Neuronal stem cell (in vitro differentiated cells): ENCODE measurements around the gene PATJ.

Experiments
- DNase-seq: peaks from one replicate; pipeline ENCODE4 v3.0.0-alpha.2; 2013; ENCODE audit warnings: low spot score
- H2AFZ ChIP-seq: one replicate; pipeline ENCODE4 v1.6.1; 2013; ENCODE audit warnings: mild to moderate bottlenecking, low read length, inconsistent platforms
- H2AK5ac ChIP-seq: 2 replicates; pipeline ENCODE4 v1.6.1; 2013; ENCODE audit warnings: low read depth, mild to moderate bottlenecking, inconsistent platforms, low read length, moderate library complexity, mixed read lengths
- H2BK120ac ChIP-seq: 2 replicates; pipeline ENCODE4 v1.6.1; 2013; ENCODE audit warnings: low read depth, mild to moderate bottlenecking, inconsistent platforms, low read length, moderate library complexity, mixed read lengths
- H2BK12ac ChIP-seq: one replicate; pipeline ENCODE4 v1.6.1; 2013; ENCODE audit warnings: low read length, inconsistent platforms
- H2BK15ac ChIP-seq: 2 replicates; pipeline ENCODE4 v1.6.1; 2013; ENCODE audit warnings: mild to moderate bottlenecking, low read length, inconsistent platforms, mixed read lengths
- H2BK5ac ChIP-seq: one replicate; pipeline ENCODE4 v1.6.1; 2013; ENCODE audit warnings: inconsistent platforms, mild to moderate bottlenecking, low read length, moderate library complexity
- H3K14ac ChIP-seq: one replicate; pipeline ENCODE4 v1.6.1; 2013; ENCODE audit warnings: low read length, inconsistent platforms
- H3K18ac ChIP-seq: 2 replicates; pipeline ENCODE4 v1.6.1; 2013; ENCODE audit warnings: low read length, inconsistent platforms
- H3K23ac ChIP-seq: 2 replicates; pipeline ENCODE4 v1.6.1; 2013; ENCODE audit warnings: low read depth, mild to moderate bottlenecking, mixed read lengths, low read length, inconsistent platforms; ENCODE audit not compliant: poor library complexity
- H3K27ac ChIP-seq: replicated peaks from 3 replicates; pipeline ENCODE4 v1.5.1; 2013; ENCODE audit warnings: low read length, inconsistent platforms
- H3K27me3 ChIP-seq, 3 experiments: 2 replicates each; pipeline ENCODE4 v1.6.1; 2013; ENCODE audit warnings: low read length in 3 of 3, mild to moderate bottlenecking in 2 of 3, inconsistent platforms in 1 of 3, low read depth in 1 of 3, mixed read lengths in 1 of 3, moderate library complexity in 1 of 3; ENCODE audit not compliant: control insufficient read depth in 3 of 3, insufficient read depth in 3 of 3
- H3K36me3 ChIP-seq, 2 donors: replicated peaks in 1 of 2; 2 replicates each; pipeline ENCODE4 v1.6.1; 2013; ENCODE audit warnings: low read length in 2 of 2; ENCODE audit not compliant: control insufficient read depth in 2 of 2, insufficient read depth in 2 of 2
- H3K4ac ChIP-seq: 2 replicates; pipeline ENCODE4 v1.6.1; 2013; ENCODE audit warnings: inconsistent platforms, mild to moderate bottlenecking, low read length, moderate library complexity
- H3K4me1 ChIP-seq, 2 donors: 1 replicate in 1 of 2; 2 replicates in 1 of 2; pipeline ENCODE4 v1.6.1; 2013; ENCODE audit warnings: low read length in 2 of 2, low read depth in 1 of 2; ENCODE audit not compliant: control insufficient read depth in 2 of 2, insufficient read depth in 1 of 2
- H3K4me2 ChIP-seq: one replicate; pipeline ENCODE4 v1.6.1; 2013; ENCODE audit warnings: mild to moderate bottlenecking, low read length, inconsistent platforms; ENCODE audit not compliant: insufficient read depth, poor library complexity, severe bottlenecking
- H3K4me3 ChIP-seq, 2 donors: 2 replicates each; pipeline ENCODE4 v1.5.1; 2013; ENCODE audit warnings: low read length in 2 of 2, mild to moderate bottlenecking in 2 of 2, inconsistent platforms in 1 of 2, moderate library complexity in 1 of 2
- H3K79me1 ChIP-seq: one replicate; pipeline ENCODE4 v1.6.1; 2013; ENCODE audit warnings: low read depth, mild to moderate bottlenecking, inconsistent platforms, low read length, moderate library complexity
- H3K9ac ChIP-seq: one replicate; pipeline ENCODE4 v1.6.1; 2013; ENCODE audit warnings: mild to moderate bottlenecking, low read depth, low read length, inconsistent platforms; ENCODE audit not compliant: poor library complexity
- H3K9me3 ChIP-seq, 2 donors: replicated peaks in 1 of 2; 2 replicates each; pipeline versions ENCODE3 to v1.6.1; 2013; ENCODE audit warnings: low read length in 2 of 2, mild to moderate bottlenecking in 2 of 2, inconsistent platforms in 1 of 2, low read depth in 1 of 2, mixed read lengths in 1 of 2, moderate library complexity in 1 of 2; ENCODE audit not compliant: control insufficient read depth in 2 of 2, insufficient read depth in 1 of 2
- H4K8ac ChIP-seq: one replicate; pipeline ENCODE4 v1.6.1; 2013; ENCODE audit warnings: low read depth, mild to moderate bottlenecking, inconsistent platforms, low read length, moderate library complexity
- H4K91ac ChIP-seq: one replicate; pipeline ENCODE4 v1.6.1; 2013; ENCODE audit warnings: low read length, low read depth, mild to moderate bottlenecking, inconsistent platforms; ENCODE audit not compliant: poor library complexity
- WGBS, 2 donors: extraction: QIAGEN DNeasy Blood & Tissue Kit; methylation state at CpG; one replicate each; pipeline ENCODE4 v1.1.7; 2013; ENCODE audit warnings: missing lambda C conversion rate in 2 of 2, mixed read lengths in 1 of 2; ENCODE audit not compliant: insufficient read length in 2 of 2, insufficient replicate concordance in 1 of 2; ENCODE audit errors: extremely low coverage in 2 of 2; 5-methylcytosine and 5-hydroxymethylcytosine counted together

The PATJ gene

DNA sequence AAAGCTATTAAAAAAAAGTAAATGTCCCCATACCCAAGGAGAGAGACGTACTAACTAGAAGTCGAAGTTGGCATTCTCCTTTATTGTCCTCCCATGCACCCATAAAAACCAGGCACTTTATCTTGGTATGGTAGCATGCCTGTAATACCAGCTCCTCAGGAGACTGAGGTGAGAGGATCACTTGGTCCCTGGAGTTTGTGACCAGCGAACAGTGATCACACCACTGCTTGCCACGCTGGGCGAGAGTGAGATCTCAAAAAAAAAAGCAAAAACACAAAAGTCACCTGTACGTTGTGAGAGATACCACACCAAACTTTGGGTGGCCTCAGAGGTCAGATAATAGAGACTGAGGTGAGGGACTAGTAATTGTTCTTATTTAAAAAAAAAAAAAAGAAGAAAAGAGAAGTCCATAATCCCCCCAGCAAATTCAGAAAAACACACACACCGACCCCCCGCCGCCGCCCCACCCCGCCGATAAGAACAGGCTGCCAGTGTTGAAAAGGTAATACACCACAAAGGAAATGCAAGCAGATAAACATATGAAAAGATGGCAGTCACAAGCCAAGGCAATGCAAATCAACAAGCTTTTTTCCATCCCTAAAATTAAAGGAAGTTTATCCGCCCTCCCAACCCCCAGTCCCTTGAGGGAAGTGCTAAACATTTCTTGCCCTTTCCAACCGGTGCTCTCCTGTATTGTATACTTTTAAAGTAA is 455.9 kb downstream of the PATJ start:
- peaks cover 0 to 37% (median 9%) of the 10 kb centered on the region in 3 experiments for H3K27me3 ChIP-seq
- no peak overlapping the region for H3K9ac ChIP-seq
- peaks cover 0 to 7% of the 10 kb centered on the region in 2 donors for H3K36me3 ChIP-seq
- H3K4me2 ChIP-seq: peak overlapping the region; percentile 18
- no peak overlapping the region for H2AFZ ChIP-seq
- H2AK5ac ChIP-seq: no peak overlapping the region
- no peak overlapping the region for H2BK120ac ChIP-seq
- WGBS, 2 donors: no CpG with 5 or more reads among the region's 14 CpGs
- peaks cover 5% of the 10 kb centered on the region for H3K79me1 ChIP-seq
- H3K9me3 ChIP-seq: peaks cover 0 to 6% of the 10 kb centered on the region in 2 donors
- H4K8ac ChIP-seq: no peak overlapping the region
- H2BK15ac ChIP-seq: no peak overlapping the region
- H3K18ac ChIP-seq: no peak overlapping the region
- no peak overlapping the region for H2BK12ac ChIP-seq
- no peak overlapping the region for H2BK5ac ChIP-seq
- H4K91ac ChIP-seq: no peak overlapping the region
- no peak overlapping the region for H3K23ac ChIP-seq
- H3K4ac ChIP-seq: no peak overlapping the region
- DNase-seq: no peak
- no peak overlapping the region for H3K14ac ChIP-seq
- peaks cover 0 to 4% of the 10 kb centered on the region in 2 donors for H3K4me1 ChIP-seq
- H3K27ac ChIP-seq: no peak overlapping the region
- no peak overlapping the region for H3K4me3 ChIP-seq

DNA sequence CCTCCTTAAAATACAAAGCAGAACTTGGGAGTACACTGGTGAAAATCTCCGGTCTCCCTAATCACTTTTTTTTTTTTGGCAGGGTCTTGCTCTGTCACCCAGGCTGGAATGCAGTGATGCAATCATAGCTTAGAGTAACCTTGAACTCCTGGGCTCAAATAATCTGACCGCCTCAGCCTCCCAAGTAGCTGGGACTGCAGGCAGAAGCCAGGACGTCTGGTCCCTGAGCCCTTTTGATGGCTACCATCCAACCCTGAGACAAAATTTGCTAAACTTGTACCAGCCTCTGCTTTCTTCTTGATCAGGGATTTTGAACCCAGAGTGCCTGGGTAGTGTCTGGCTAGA is 456.5 kb downstream of the PATJ start:
- Histone ChIP-seq H3K4me3 (no peak overlapping the region), H3K27ac (no peak overlapping the region), H3K9ac (no peak overlapping the region), H2AK5ac (no peak overlapping the region), H3K4me2 (no peak overlapping the region), H4K91ac (no peak overlapping the region), H2BK15ac (no peak overlapping the region), H3K4ac (no peak overlapping the region), H3K36me3 (peaks cover 0 to 10% of the 10 kb centered on the region in 2 donors), H3K23ac (no peak overlapping the region), H3K79me1 (peaks cover 6% of the 10 kb centered on the region), H3K27me3 (peaks cover 0 to 37% (median 9%) of the 10 kb centered on the region in 3 experiments), H2AFZ (no peak overlapping the region), H2BK5ac (no peak overlapping the region), H4K8ac (no peak overlapping the region), H3K4me1 (peaks cover 0 to 4% of the 10 kb centered on the region in 2 donors), H3K9me3 (peaks cover 0 to 6% of the 10 kb centered on the region in 2 donors), H2BK12ac (no peak overlapping the region), H3K14ac (no peak overlapping the region), H2BK120ac (no peak overlapping the region), H3K18ac (no peak overlapping the region)
- no CpG with 5 or more reads among the region's 3 CpGs for WGBS, 2 donors
- no peak for DNase-seq

DNA sequence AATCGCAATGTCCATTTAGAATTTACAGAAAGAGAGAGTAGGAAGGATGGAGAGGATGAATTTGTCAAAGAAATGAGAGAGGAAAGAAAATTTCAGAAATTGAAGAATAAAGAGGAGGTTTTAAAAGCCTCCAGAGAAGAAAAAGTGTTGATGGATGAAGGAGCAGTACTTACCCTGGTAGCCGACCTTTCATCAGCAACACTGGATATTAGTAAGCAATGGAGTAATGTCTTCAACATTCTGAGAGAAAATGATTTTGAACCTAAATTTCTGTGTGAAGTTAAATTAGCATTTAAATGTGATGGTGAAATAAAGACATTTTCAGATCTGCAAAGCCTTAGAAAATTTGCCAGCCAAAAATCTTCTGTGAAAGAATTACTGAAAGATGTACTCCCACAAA is 464.9 kb downstream of the PATJ start:
- Histone ChIP-seq H3K9me3 (peaks cover 2 to 16% of the 10 kb centered on the region in 2 donors), H2BK120ac (no peak overlapping the region), H3K4ac (no peak overlapping the region), H3K4me1 (no peaks in the 10 kb centered on the region), H2AFZ (no peak overlapping the region), H3K79me1 (peaks cover 5% of the 10 kb centered on the region), H3K4me2 (no peak overlapping the region), H2BK15ac (no peak overlapping the region), H2BK12ac (no peak overlapping the region), H3K9ac (no peak overlapping the region), H3K23ac (no peak overlapping the region), H3K36me3 (peaks cover 0 to 27% of the 10 kb centered on the region in 2 donors), H3K4me3 (no peak overlapping the region), H3K27ac (no peak overlapping the region), H2BK5ac (no peak overlapping the region), H4K8ac (no peak overlapping the region), H3K27me3 (no peaks in the 10 kb centered on the region), H4K91ac (no peak overlapping the region), H3K14ac (no peak overlapping the region), H3K18ac (no peak overlapping the region), H2AK5ac (no peak overlapping the region)
- no peak for DNase-seq
- no CpG with 5 or more reads among the region's 2 CpGs for WGBS, 2 donors

DNA sequence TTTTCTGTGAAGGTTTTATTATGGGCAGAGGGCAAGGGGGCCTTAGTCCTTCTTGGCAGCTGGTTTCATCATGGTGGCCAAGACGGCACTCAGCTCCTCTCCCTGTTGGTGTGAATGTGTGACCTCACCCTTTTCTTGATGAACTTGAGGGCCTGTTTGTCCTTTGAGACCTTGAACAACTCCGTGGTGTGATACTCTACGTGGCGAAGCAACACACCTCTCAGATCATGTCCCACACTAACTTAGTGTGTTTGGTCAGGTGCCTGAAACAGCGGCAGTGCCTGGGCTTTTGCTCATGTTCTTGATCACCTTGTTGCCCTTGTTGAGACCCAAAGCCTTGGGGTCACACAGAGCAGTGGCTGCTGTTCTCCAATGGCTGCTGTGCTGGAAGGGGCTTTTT is 465.8 kb downstream of the PATJ start:
- Histone ChIP-seq H2AK5ac (no peak overlapping the region), H3K4me1 (no peaks in the 10 kb centered on the region), H3K27me3 (no peaks in the 10 kb centered on the region), H2BK120ac (no peak overlapping the region), H3K4ac (no peak overlapping the region), H4K8ac (no peak overlapping the region), H2BK15ac (no peak overlapping the region), H2BK5ac (no peak overlapping the region), H3K36me3 (peaks cover 0 to 26% of the 10 kb centered on the region in 2 donors), H4K91ac (no peak overlapping the region), H3K9ac (no peak overlapping the region), H3K18ac (no peak overlapping the region), H2BK12ac (no peak overlapping the region), H3K79me1 (peaks cover 5% of the 10 kb centered on the region), H2AFZ (no peak overlapping the region), H3K23ac (no peak overlapping the region), H3K27ac (no peak overlapping the region), H3K9me3 (peaks cover 2 to 16% of the 10 kb centered on the region in 2 donors), H3K4me2 (no peak overlapping the region), H3K4me3 (no peak overlapping the region), H3K14ac (no peak overlapping the region)
- no CpG with 5 or more reads among the region's 5 CpGs for WGBS, 2 donors
- DNase-seq: no peak
